ENCODE data around the gene IMP4.

Gene IMP4

GRCh38 chr2:130378206-130378897 lies 35.7 kb downstream of the IMP4 start:
- DNase-seq = no peak

- no peak for DNase-seq
These were observed 36.2 kb downstream of the IMP4 start for GRCh38 chr2:130378898-130379214.

GRCh38 chr2:130380096-130380934 lies 37.6 kb downstream of the IMP4 start:
- DNase-seq = no peak

- no peak for DNase-seq
These were observed 38.4 kb downstream of the IMP4 start for GRCh38 chr2:130381145-130381544.

- DNase-seq = no peak
These were observed 38.9 kb downstream of the IMP4 start for GRCh38 chr2:130381619-130382018.

- no peak for DNase-seq
These were observed 39.7 kb downstream of the IMP4 start for GRCh38 chr2:130382313-130382917.

GRCh38 chr2:130385709-130386108 lies 43.0 kb downstream of the IMP4 start:
- DNase-seq = no peak

- no peak for DNase-seq
These were observed 44.3 kb downstream of the IMP4 start for GRCh38 chr2:130387071-130387400.

GRCh38 chr2:130387804-130388203 lies 45.1 kb downstream of the IMP4 start:
- no peak for DNase-seq

DNA sequence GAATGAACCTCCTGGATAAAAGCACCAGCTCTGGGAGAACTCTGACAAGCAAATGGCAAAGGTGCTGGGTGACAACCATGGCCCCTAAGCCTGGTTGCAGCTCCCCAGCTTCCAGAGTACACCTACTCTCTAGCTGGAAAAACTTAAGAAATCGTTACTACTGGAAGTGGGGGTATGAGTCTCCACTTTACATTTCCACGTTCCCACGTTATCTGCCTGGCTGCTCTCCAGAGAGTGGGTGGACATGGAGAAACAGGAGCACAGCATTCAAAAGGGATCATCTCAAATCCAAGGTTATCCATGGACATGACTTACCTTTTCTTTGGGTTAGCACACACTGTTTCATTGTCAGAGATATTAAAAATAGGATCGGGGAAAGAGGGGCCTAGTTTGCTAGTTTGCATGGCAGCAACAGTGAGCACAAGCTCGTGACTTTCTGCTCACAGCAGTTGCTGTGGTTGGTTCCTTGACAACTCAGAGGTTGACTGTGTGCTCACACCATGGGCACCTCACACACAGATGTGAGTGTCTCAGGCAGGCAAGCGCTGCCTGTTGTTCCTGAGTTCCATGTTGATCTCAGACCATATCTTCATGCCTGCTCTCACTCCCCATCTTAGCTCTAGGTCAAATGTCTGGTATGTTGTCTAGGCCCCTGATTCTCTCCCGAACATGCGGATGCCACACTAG lies 45.7 kb downstream of the IMP4 start:
- DNase-seq = no peak

DNA sequence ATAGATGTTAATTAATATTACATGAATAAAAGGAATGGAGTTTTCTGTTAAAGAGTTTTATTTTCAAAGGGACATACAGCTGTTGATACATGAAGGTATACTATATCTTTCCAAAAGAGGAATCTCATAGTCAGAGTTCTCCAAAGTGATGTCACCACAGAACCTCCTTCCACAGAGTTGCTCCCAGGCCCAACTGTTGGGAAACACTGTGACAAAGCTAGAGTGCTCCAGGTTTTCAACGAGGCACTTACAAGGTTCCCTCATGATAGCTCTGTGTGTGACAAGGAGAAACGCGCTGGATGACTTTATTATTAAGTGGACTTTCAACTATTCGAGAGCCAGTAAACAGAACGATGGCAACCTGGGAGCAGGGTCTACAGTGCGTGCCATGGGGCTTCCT lies 46.7 kb downstream of the IMP4 start:
- DNase-seq = no peak

DNA sequence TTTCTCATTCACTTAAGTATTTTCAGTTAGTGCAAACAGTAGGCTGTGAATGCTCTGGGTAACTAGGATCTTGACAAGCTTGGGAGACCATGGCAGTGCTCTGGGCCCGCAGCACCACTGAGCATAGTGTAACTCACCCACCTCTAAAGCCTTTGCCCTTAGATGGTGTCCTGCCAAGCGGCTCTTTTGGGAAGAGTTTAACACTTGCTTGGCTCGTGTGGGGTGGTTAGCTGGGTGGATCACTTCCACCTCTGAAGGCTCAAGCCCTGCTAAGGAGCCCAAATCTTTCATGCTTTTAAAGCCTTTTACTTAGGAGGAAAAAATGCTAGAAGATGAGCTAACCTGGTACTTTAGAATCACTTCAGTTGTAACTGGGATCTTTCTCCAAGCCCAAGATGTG lies 47.1 kb downstream of the IMP4 start:
- no peak for DNase-seq

DNA sequence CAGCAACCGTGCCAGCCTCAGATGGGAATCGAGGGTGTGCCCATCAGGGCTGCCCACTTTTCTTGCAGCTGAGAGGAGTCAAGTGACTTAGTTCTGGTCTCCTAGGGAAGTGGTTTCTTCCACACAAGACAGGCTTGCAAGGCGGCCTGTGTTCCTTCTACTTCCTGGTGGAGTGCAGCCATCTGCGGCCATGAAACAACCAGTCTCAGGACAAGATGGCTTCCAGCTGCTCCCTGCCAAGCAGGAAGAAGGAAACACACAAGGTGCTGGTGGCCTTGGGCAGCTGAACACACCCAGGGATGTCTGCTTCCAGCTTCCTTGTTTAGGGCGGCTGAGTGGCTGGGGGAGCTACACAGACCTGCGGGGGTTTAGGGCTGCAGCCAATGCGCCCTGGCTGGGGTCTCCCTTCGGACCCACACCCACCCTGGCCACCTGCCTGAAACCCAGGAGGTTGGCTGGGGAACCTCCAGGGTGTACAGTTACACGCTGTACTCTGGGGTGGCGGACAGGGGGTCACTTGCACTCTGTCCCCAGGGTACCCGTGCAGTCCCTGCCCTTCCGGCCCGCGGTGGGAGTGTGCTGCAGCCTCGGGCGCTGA lies 47.9 kb downstream of the IMP4 start:
- no peak for DNase-seq

DNA sequence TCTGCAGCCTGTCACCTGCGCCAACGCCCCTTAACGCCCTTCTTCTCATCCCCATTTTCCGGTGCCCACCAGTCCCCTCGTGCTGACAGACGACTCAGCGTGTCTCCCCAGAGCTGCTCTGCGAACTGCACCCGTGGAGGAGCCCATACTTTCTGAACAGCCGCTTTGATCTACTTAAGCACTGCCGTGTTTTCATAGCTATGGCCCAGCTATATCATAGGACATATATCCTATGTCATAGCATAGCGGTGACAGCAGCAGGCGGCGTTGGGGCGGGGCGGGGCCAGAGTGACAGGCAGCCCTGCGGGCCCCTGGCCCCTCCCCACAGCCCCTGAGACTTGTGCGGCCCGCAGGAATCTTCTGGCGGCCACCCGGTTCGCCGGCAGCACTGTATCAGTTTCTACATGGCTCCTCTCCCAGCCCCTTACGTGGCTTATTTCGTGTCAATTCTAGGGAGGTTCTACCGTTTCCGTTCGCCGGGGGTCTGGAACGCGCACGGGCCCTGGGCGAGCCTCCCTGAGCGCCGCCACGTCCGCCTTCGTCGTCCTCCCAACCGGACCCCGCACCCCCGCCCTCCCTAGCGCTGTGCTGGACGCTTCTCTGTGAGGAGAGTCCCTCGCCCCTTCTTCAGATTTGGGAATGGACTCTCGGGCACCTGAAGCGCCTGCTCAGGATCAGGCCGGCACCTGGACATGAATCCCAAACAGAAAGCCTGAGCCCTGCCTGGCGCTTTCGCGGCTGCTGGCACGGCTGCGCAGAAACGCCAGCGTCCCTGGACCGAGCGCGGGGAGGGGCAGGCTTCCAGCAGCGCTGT lies 48.6 kb downstream of the IMP4 start:
- peak; percentile 78 for DNase-seq

- no peak for DNase-seq
These were observed 49.4 kb downstream of the IMP4 start for GRCh38 chr2:130391872-130392670.

- DNase-seq = no peak
These were observed 50.7 kb downstream of the IMP4 start for GRCh38 chr2:130393318-130393910.

Measured in activated naive CD4-positive, alpha-beta T cell treated with anti-CD3 and anti-CD28 coated beads, Interleukin-2, amount 50 U/mL, for 16 hours (primary cell).